Hindlimb muscle (tissue), 1 donor: ENCODE results near the gene LARP4B. TPM values are rescaled to one million over a fixed set of nuclear protein-coding genes. Genes with fewer than 3 reads are reported as not detected.

Experiments used
- DNase-seq: peaks from one replicate; pipeline ENCODE4 v3.0.0-alpha.2; 2013
- polyA plus RNA-seq: library from polyadenylated mRNA; unstranded; fragments of 120-200 nt; gene quantifications from one replicate; pipeline ENCODE4 v1.2.1, GENCODE V29; 2013; ENCODE audit not compliant: insufficient read length

The LARP4B gene
- polyA plus RNA-seq, 1 donor = 91.2 TPM

GRCh38 chr10:865924-866576 is 65.5 kb downstream of the LARP4B start:
- DNase-seq = no peak

GRCh38 chr10:865257-865656 is 66.2 kb downstream of the LARP4B start:
- DNase-seq = no peak

- no peak for DNase-seq
Observed at GRCh38 chr10:860519-860918, 71.0 kb downstream of the LARP4B start.

- peak; percentile 6 for DNase-seq
Observed at GRCh38 chr10:856416-857157, 74.9 kb downstream of the LARP4B start.

- no peak for DNase-seq
Observed at GRCh38 chr10:855671-856070, 75.8 kb downstream of the LARP4B start.

- no peak for DNase-seq
Observed at GRCh38 chr10:855079-855478, 76.4 kb downstream of the LARP4B start.

GRCh38 chr10:853017-853416 is 78.5 kb downstream of the LARP4B start:
- DNase-seq = no peak

GRCh38 chr10:852386-852785 is 79.1 kb downstream of the LARP4B start:
- DNase-seq = no peak

GRCh38 chr10:851901-852300 is 79.6 kb downstream of the LARP4B start:
- no peak for DNase-seq

- no peak for DNase-seq
Observed at GRCh38 chr10:850093-850492, 81.4 kb downstream of the LARP4B start.

GRCh38 chr10:847868-848267 is 83.6 kb downstream of the LARP4B start:
- DNase-seq = no peak

- DNase-seq = no peak
Observed at GRCh38 chr10:846126-846685, 85.3 kb downstream of the LARP4B start.

GRCh38 chr10:845526-845925 is 86.0 kb downstream of the LARP4B start:
- DNase-seq = no peak

GRCh38 chr10:844552-844951 is 87.0 kb downstream of the LARP4B start:
- DNase-seq = no peak

GRCh38 chr10:843703-844102 is 87.8 kb downstream of the LARP4B start:
- no peak for DNase-seq

- DNase-seq = no peak
Observed at GRCh38 chr10:842795-843194, 88.7 kb downstream of the LARP4B start.

GRCh38 chr10:841535-841934 is 90.0 kb downstream of the LARP4B start:
- DNase-seq = no peak

GRCh38 chr10:839550-840205 is 91.8 kb downstream of the LARP4B start:
- no peak for DNase-seq

GRCh38 chr10:836782-837181 is 94.7 kb downstream of the LARP4B start:
- no peak for DNase-seq

GRCh38 chr10:834493-834892 is 97.0 kb downstream of the LARP4B start:
- no peak for DNase-seq

GRCh38 chr10:829241-829640 is 102.3 kb downstream of the LARP4B start:
- DNase-seq = no peak

GRCh38 chr10:828191-828590 is 103.3 kb downstream of the LARP4B start:
- no peak for DNase-seq

- DNase-seq = no peak
Observed at GRCh38 chr10:824946-825345, 106.6 kb downstream of the LARP4B start.

GRCh38 chr10:824497-824896 is 107.0 kb downstream of the LARP4B start:
- DNase-seq = no peak
